ENCODE measurements around the gene PRRC2A.

DNA sequence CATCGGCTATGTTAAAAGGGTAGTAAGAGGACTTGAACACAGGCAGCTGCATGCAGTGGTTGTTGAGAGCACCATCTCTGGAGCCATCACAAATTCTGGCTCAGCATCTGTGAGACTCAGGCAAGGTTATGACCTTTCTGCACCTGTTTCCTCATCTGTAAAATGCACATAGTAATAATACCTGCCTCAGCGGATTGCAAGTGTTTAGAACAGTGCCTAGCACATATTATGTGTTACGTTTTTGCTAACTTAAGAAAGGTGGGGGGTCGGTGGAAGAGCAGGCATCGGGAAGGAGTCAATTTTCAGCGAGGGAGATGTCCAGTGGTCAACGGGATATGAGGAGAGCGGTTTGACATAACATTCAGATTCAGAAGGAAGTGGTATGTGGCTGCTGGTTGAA is 57.4 kb downstream of the PRRC2A start:
- TF ChIP-seq, protein P1, sequence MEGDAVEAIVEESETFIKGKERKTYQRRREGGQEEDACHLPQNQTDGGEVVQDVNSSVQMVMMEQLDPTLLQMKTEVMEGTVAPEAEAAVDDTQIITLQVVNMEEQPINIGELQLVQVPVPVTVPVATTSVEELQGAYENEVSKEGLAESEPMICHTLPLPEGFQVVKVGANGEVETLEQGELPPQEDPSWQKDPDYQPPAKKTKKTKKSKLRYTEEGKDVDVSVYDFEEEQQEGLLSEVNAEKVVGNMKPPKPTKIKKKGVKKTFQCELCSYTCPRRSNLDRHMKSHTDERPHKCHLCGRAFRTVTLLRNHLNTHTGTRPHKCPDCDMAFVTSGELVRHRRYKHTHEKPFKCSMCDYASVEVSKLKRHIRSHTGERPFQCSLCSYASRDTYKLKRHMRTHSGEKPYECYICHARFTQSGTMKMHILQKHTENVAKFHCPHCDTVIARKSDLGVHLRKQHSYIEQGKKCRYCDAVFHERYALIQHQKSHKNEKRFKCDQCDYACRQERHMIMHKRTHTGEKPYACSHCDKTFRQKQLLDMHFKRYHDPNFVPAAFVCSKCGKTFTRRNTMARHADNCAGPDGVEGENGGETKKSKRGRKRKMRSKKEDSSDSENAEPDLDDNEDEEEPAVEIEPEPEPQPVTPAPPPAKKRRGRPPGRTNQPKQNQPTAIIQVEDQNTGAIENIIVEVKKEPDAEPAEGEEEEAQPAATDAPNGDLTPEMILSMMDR (IDR thresholded peaks at IDR 0.05), result no peak
- TF ChIP-seq POLR2A (IDR thresholded peaks at IDR 0.05; ENCODE audit: low read depth) (no peak), POLR2AphosphoS5 (IDR thresholded peaks at IDR 0.05) (no peak), EP300 (IDR thresholded peaks at IDR 0.05) (no peak)

Measured in esophagus muscularis mucosa (tissue), 4 donors.